NCI-H524 treated with DMSO at 0.1 percent for 48 hours (cell line): ENCODE data around the gene SSR4.

ENCODE experiments used
- DNase-seq: peaks from one replicate; lab custom pipeline; 2025; lab: John Stamatoyannopoulos, UW

SSR4 gene

GRCh38 chrX:153829799-153830639 lies 35.6 kb downstream of the SSR4 start, which contains the start of gene PDZD4:
Gene PDZD4, minus strand, starts transcription at chrX:153830544. Its CDS starts 246 bp downstream, at chrX:153830298.
- no peak for DNase-seq

- no peak for DNase-seq
Observed at GRCh38 chrX:153830640-153831428, 36.4 kb downstream of the SSR4 start.

- no peak for DNase-seq
Observed at GRCh38 chrX:153831429-153832150, 37.1 kb downstream of the SSR4 start.

GRCh38 chrX:153832728-153833127 lies 38.3 kb downstream of the SSR4 start:
- no peak for DNase-seq

- no peak for DNase-seq
Observed at GRCh38 chrX:153836921-153837320, 42.5 kb downstream of the SSR4 start.

- no peak for DNase-seq
Observed at GRCh38 chrX:153844509-153845082, 50.1 kb downstream of the SSR4 start.

- DNase-seq = no peak
Observed at GRCh38 chrX:153845195-153845594, 50.7 kb downstream of the SSR4 start.

- DNase-seq = no peak
Observed at GRCh38 chrX:153845842-153846241, 51.4 kb downstream of the SSR4 start.
